GM21786 (cell line): ENCODE measurements around the gene CPVL.

Experiments
- ATAC-seq: cut with Tn5 transposase; IDR thresholded peaks from one replicate; pipeline ENCODE4 v1.9.1; 2021; ENCODE audit not compliant: unreplicated experiment

The CPVL gene

DNA sequence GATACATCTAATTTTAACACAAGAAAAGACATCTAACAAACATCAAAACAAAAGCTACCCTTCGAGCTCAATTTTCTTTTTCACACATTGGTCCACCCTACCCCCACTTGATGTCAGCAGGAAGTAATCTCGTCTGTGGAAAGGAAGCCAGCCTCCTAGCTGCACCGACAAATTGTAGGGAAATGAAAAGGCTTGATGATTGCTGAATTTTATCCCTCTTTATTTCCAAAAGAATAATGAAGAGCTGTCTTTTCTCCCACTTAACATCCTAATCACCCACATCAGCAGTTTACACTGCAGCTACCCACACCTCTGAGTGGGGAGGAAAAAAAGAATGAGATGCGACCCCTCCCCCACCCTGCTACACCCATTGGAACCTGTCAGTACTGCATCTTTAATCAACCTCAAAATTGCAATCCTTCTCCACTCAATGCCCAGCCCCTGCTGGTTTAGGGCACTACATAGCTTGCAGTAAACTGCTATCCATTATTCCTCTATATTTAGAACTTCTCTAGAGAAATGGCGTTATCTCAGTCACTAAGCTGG, 10.6 kb upstream of the CPVL start:
- no peak for ATAC-seq

DNA sequence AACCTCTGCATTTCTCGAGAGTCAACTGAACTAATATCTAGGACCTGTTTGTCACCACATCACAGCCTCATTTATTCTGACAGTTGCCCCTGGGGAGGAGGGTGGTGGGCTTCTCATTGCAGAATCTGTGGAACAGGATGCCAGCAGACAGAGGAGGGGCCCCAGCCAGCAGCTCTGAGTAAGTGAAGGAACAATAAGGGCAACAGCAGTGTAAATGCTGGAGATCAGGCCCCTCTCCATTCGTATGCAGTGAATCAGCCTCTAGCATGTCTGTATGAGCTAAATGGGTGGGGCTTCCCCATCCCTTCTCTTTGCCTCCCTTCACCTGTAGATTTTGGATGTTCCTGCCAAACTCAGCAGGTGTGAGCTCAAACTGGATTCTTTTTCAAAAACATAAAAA, 7.7 kb upstream of the CPVL start:
- no peak for ATAC-seq

DNA sequence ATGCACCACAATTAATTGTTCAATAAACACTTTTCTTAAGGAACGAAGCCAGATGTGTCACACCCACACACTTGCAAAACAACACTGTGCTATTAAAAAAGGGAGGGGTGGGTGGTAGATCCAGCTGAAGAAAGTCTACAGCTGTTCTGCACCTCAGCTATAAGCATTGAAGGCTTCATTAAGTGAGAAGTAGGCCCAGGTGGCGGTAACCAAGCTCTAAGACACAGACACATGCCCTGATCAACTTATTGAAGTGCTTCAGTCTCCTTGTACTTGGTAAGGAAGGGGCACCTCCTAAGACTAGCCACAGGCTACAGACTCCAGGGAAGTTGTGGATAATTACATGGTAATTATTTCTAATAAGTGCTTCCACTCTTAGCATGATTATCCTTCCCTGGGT, 4.5 kb upstream of the CPVL start:
- no peak for ATAC-seq

DNA sequence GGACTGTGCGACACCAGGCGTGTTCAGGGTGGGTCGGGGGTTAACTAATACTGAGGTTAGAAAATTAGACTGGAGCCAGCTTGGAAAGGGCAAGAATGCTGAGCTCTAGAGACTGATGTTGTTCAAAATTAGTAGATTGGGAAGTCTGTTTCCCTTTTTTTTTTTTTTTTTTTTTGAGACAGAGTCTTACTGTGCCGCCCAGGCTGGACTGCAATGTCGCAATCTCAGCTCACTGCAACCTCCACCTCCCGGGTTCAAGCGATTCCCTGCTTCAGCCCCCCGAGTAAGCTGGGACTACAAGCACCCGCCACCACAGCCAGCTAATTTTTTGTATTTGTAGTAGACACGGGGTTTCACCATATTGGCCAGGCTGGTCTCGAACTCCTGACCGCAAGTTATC, 2.7 kb upstream of the CPVL start:
- no peak for ATAC-seq

DNA sequence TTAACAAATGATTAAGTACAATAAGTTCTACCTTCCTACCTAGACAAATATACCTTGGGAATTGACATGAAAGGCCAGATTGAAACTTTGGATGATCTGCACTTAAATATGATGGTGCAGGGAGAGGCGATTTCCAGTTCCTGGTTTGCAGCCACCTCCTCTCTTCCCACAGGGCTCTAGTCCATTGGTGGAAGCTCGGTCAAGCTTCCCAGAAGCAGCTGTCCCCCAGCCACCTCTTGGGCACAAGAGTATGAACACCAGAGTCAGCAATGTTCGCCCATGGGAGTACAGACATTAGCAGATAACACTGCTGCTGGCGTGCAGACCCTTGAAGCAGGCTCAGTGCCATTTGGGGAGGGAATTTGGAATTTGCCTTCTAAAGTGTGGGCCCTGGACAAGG, 1.5 kb upstream of the CPVL start:
- ATAC-seq: no peak

DNA sequence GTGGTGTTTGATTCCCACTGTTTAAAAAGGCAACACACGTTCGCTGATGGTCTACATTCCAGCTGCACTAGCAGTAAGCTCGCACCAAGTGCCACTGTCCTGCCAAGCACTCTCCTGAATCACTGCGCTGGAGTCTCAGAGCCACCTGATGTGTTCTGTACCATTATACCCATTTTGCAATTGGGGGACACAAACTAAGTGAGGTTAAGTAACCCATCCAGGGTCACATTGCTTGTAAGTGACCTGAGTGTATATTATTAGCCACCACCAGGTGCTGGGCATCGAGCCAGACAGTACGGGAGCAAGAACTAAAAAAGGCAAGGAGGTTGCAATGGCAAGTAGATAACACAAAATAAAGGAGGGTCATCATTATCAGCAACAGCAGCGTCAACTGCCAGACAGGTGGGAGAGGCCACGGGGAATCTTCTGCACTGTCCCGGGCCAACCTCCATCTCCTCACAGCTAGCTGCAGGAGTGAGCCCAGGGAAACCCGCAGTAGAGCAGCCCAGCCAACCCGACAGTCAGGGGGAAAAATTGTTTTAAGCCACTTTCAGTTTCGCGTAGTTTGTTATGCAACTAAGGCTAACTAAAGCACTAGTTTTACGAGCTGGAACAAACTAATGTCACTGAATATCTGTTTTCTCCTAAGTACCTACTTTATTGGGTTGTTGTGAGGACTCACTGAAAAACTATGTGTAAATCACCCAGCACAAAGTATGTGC, 712 bp upstream of the CPVL start:
- ATAC-seq: no peak

DNA sequence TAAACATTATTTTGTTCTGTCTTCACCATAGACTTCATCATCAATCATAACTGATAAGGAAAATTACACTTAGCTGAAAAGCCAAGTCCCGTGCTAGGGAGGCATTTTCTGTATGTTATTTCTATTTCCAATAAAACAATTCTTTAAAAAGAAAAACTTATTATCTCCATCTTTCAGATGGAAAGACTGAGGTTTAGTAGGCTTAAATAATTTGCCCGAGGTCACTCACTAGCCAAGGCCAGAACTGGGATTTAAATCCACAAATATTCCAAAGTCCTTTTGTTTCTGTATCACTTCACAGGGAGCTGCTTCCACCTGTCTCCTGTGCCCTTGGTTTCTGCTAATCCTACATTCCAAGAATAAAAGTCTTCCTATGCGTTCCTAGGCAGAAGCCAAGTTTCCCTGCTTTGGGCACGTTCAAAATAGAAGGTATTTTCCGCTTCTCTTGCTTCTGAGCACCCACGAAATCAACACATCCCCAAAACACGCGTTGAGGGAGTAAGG, 732 bp downstream of the CPVL start:
- no peak for ATAC-seq

DNA sequence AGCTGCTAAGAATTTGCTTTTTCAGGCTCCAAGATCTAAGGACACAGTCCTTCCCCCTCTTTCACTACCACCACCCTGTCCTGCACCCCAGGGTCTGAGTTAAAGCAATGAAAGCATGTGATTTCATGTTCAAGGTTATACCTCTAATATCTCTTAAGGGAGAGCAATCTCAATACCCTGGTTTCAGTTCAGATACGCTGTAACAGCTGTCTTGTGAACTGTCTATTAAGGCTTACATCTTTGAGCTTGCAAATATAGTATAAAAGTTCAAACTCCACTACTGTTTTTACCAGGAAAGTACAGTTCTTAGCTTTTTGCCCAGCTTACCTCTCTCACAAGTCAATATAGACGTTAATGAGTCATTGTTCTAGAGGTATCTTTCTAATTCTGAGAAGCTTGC, 2.6 kb downstream of the CPVL start:
- ATAC-seq: no peak

DNA sequence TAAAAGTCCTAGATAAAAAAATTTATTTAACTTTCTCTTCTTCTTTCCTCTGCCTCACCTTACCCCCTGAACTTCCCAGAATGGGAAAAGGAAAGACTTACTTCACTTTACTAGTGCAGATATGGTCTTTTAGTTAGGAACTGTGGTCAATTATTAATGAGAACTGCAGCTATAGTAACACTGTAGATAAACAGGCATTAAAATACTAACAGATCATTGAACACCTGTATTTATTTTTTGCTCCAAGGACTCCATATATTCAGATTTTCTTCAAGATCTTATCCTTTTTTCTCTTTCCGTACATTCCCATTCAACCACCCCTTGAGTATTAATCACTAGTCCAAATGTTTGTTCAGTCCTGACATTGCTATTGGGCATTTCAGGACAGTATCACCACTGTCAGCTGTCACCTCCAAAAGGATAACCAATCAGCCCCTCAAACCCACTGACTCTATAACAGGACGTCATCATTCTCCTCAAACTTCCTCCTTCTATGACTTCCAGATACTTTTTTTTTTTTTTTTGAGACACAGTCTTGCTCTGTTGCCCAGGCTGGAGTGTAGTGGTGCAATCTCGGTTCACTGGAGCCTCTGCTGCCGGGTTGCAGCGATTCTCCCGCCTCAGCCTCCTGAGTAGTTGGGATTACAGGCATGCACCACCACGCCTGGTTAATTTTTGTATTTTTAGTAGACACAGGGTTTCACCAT, 4.2 kb downstream of the CPVL start:
- ATAC-seq: no peak

DNA sequence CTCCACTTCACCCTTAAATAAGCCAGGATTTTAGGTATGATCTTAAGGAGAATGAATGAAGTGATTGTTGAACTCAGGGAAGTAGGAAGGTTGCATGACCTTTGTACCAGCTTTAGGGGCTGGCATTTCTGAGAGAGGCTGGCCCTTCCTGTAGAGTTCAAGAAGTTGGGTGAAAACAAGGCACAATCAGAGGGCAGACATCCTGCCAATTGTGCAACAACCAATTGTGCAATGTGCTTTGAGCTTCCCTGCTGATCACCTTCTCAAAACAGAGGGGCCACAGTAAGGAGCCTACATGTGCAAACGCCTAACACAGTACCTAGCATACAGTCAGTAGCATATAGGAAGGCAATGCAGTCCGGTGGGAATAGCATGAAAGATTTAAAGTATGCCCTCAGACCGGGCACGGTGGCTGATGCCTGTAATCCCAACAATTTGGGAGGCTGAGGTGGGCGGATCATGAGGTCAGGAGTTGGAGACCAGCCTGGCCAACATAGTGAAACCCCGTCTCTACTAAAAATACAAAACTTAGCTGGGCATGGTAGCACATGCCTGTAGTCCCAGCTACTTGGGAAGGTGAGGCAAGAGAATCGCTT, 5.4 kb downstream of the CPVL start:
- ATAC-seq: no peak

DNA sequence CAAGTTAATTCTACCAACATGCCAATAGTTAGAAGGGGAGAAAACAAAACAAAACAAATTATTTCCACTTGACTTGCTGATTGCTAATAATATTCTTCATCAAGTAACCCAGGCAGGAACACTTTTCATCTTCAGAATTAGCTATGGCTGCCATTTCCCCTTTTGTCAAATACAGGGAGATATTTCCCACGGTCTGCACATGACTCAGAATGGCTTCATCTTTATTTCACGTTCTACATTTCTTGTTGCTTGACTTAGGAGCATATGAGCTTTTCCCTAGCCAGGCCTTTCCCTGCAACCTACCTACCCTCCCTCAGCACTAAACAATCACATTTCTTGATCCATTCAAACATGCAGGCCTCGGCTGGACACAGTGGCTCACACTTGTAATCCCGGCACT, 6.5 kb downstream of the CPVL start:
- ATAC-seq: no peak

DNA sequence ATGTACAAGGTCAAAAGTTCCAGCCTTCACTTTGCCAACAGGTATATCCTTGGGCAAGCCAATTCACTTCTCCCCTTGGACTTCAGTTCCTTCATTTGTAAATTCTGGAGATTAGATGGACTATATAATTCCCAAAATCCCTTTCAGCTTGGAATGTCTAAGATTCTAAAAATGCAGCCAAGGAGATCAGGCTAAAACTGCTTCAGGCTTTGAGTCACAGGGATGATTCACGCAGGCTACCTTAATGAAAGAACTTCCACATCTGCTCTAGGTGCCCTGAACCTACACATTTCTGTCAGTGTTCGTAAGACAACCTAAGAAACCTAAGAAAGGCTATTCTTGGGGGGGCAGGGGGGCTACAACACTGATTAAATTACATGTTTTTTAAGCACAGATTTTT, 7.1 kb downstream of the CPVL start:
- no peak for ATAC-seq

DNA sequence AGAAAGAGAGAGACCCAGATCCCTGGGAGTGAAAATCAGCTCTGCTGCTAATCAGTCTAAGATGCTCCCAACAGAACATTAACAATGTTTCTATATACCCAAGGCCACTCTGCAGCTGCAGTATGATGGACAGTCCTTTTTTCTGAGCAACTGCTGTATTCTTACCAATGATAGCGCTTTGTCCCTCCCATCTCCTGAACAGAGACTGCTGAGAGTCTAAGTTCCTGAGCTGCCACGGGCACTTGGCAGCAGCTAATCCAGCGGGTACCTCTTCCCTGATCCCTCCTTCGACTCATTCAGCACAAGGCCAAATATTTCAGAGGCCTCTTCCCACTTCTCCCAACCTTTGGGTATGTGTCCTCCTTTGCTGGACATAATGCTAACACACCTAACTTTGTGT, 7.7 kb downstream of the CPVL start:
- no peak for ATAC-seq

DNA sequence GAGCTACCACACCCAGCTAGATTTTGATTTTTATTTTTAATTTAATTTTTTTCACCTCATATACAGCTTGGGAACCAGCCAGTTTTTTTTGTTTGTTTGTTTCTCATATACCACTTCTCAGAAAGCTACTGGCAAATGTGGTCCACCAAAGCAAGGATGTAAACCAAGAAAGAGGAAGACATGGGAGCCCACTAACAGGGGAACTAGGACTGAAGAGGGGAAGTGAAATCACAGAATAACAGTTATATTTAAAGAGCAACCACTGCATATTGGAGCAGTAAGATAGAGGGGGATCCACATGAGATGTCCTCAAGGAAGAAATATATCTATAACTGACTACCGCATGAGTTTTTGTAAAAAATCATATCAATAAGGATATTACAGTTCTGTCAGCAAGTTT, 10.5 kb downstream of the CPVL start:
- ATAC-seq: no peak

DNA sequence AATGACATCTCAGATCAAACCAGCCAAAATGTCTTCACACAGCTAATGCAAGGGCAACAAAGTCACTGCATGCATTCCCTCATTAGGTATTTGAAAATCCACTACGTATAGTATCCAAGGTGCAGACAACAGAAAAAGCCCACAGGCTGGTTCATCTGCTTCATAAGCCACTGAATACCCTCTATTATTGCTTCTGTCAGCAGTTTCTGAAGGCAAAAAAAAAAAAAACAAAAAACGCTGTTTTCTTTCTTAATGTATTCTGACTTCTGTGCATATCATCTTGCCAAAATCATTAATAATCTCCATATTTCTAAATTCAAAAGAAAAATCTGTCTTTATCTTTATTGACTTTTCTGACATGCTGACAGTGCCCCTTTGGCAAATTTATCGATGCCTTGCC, 13.4 kb downstream of the CPVL start:
- no peak for ATAC-seq

DNA sequence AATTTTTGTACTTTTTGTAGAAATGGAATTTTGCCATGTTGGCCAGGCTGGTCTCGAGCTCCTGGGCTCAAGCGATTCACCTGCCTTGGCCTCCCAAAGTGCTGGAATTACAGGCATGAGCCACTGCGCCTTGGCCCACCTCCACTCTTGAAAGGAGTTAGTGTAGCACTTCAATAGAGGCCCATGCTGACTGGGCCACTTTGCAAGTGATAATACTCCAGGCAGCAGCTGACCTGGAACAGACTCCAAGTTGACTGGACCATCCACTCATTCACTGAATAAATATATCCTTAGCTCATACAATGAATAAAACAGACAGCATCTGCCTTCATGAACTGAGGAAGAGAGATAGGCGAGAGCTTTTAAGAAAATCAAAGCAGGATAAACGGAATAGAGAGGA, 14.7 kb downstream of the CPVL start:
- no peak for ATAC-seq

DNA sequence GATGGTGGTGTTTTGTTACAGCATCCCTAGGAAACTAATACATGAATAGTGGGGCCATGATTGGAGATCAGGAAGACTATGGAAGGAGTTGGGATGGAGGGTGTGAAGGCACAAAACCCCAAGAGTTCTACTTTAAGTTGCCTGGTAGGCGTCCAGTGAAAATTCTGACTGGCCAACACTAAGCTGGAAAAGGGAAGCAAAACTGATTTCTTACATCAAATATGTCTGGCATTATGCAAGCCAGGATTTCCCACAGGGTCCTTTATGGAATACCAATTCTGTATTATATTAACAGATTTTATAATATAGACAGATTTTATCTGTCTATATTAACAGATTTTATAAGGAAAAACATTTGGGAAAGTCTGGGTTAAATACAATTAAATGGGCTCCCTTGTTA, 16.2 kb downstream of the CPVL start:
- no peak for ATAC-seq

DNA sequence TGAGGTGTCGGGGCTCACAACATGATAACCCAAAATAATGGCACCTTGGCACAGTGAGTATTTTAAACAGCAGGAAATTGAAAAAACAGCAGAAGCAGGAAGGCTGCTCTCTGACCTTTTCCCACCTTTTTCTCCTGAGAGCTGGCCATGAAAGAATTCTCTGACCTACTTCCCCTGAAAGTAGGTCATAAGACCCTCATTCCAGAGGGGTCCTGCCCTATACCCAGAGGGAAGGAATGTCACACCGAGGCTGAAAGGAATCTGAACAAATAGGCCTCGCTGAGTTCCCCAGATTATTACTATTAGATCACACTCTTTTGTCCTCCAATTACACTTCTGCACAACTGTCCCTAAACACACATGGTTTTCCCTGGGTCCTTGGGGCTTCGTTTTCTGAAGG, 18.8 kb downstream of the CPVL start:
- ATAC-seq: no peak

DNA sequence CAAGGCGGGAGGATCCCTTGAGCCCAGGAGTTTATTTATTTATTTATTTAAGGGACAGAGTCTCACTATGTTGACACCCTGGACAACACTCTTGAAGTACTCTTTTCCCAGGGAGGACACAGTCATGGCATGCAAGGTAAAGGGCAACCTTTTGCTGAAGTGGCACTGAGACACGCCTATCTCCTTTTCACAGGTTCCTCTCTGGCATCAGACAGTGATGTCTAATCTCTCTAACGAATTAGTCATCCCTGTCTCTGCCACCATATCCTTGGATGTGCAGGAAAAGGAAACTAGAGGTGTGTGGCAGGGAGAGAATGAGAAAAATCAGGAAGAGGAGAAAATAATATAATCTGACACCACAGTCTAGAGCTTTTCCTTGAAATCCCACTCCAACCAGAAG, 19.5 kb downstream of the CPVL start:
- ATAC-seq: no peak

DNA sequence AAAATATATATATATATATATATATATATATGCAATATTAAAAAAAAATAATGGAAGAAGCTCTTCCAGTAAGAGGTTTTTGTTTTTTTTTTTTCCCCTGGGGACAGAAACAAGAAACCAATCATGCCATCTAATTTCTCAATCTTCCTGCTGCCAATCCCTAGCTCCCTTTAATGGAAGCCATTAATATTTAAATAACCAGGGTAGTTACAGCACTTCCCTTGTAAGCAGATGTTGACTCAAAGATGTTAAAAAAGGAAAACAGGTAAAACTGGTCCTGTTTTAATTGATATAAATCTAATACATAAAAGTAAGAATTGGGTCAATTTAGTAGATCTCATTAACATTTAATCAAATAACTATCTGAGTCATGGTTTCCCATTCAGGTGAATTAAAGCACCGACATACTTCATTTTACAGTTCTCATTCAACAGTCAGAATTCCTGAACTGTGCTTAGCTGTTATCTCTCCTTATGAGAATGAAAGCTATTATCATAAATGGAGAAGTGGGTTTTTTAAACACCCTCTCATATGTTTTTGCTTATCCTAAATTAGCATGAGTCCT, 22.6 kb downstream of the CPVL start:
- no peak for ATAC-seq

DNA sequence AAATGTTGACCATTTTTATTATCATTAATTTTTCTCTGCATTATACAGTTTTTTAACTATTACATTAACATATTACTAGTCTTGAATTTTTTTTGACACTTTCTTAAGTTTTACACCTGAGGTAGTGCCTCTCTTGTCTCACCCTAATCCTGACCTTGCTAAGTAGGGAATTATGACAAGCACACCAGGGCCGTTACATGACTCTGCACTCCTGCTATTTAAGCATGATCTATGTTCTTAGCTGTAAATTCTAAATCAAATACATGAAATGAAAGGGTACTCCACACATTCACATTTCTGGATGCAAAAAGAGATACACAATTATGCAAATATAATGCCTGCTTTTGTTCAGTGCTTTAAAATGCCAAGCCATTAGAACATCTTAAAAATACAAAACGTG, 23.6 kb downstream of the CPVL start:
- no peak for ATAC-seq

DNA sequence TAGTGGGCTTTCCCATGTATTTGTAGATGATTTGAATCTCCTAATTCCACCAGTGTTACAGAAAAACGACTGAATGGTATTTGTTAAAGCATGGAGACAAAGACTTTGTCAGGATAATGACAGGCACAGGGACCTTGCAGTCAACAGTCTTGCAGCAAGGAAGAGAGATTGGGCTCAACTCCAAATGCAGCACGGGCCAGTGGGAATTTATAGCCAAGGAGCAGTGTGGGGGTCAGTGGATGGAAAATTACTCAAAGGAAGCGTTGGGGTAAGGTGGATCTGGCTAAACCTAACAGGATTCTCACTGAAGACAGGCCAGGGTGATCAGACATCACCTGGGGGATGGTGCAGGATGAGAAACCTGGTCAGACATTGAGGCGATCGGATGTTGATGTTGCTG, 24.3 kb downstream of the CPVL start:
- ATAC-seq: no peak
